WTC11 (cell line): Measurements from ENCODE around the gene TUSC2. TPM values are rescaled to one million over a fixed set of nuclear protein-coding genes. Genes with fewer than 3 reads are reported as not detected.

Experiments used
- ATAC-seq: fragments of 200-7000 bp; cut with Tn5 transposase; 2 replicates; pipeline ENCODE4 v1.10.0; 2021; ENCODE audit warnings: mild to moderate bottlenecking, moderate library complexity
- CTCF ChIA-PET: fragments of 300-600 bp; sonication (Branson Sonifier 250); formaldehyde crosslinking; loops from one replicate; lab custom pipeline; 2021; ENCODE audit warnings: antibody characterized with exemption; lab: Charles Lee
- POLR2A ChIA-PET: fragments of 350-600 bp; sonication (Branson Sonifier 250); formaldehyde crosslinking; loops from one replicate; lab custom pipeline; 2021; ENCODE audit warnings: antibody characterized with exemption; lab: Charles Lee
- DNase-seq: peaks from one replicate; pipeline ENCODE4 v3.0.0; 2021; ENCODE audit warnings: low spot score
- H3K27ac Mint-ChIP-seq: 2 replicates; pipeline ENCODE4 v1.8.0; 2021; ENCODE audit warnings: mixed read lengths
- H3K27me3 Mint-ChIP-seq: 2 replicates; pipeline ENCODE4 v1.8.0; 2021; ENCODE audit warnings: low read depth, mild to moderate bottlenecking, moderate library complexity, mixed read lengths
- H3K36me3 Mint-ChIP-seq: 2 replicates; pipeline ENCODE4 v1.8.0; 2021; ENCODE audit warnings: mixed read lengths
- H3K4me1 Mint-ChIP-seq: 2 replicates; pipeline ENCODE4 v1.8.0; 2022; ENCODE audit warnings: mixed read lengths
- H3K4me3 Mint-ChIP-seq: 2 replicates; pipeline ENCODE4 v1.8.0; 2021; ENCODE audit warnings: mild to moderate bottlenecking, moderate library complexity, mixed read lengths
- H3K9me3 Mint-ChIP-seq: 2 replicates; pipeline ENCODE4 v1.8.0; 2021; ENCODE audit warnings: mixed read lengths
- ARID4B ChIP-seq: sonication (generic); formaldehyde crosslinking; IDR thresholded peaks from 2 replicates; pipeline ENCODE4 v1.8.0; 2023; ENCODE audit warnings: missing genetic modification reagents, mild to moderate bottlenecking, borderline replicate concordance
- ATF2 ChIP-seq: sonication (generic); formaldehyde crosslinking; IDR thresholded peaks from 2 replicates; pipeline ENCODE4 v1.8.1; 2022; ENCODE audit warnings: low read depth, missing genetic modification reagents, borderline replicate concordance
- CREM ChIP-seq: sonication (generic); formaldehyde crosslinking; IDR thresholded peaks from 2 replicates; pipeline ENCODE4 v1.8.1; 2022; ENCODE audit warnings: mild to moderate bottlenecking, missing genetic modification reagents, moderate library complexity
- EMX1 ChIP-seq: fragments of 250-450 bp; sonication (Bioruptor Pico); IDR thresholded peaks from 2 replicates; pipeline ENCODE4 v1.8.0; 2021; ENCODE audit warnings: mild to moderate bottlenecking
- ETV6 ChIP-seq: sonication (generic); formaldehyde crosslinking; IDR thresholded peaks from 2 replicates; pipeline ENCODE4 v1.8.1; 2022; ENCODE audit warnings: mild to moderate bottlenecking, missing genetic modification reagents
- FOXK1 ChIP-seq: sonication (generic); formaldehyde crosslinking; IDR thresholded peaks from 2 replicates; pipeline ENCODE4 v1.8.0; 2022; ENCODE audit warnings: mild to moderate bottlenecking, moderate library complexity, missing genetic modification reagents
- FOXP1 ChIP-seq: sonication (generic); formaldehyde crosslinking; IDR thresholded peaks from 2 replicates; pipeline ENCODE4 v1.8.0; 2022; ENCODE audit warnings: missing genetic modification reagents, mild to moderate bottlenecking, moderate library complexity, borderline replicate concordance
- FOXP4 ChIP-seq: sonication (generic); formaldehyde crosslinking; IDR thresholded peaks from 2 replicates; pipeline ENCODE4 v1.8.0; 2022; ENCODE audit warnings: mild to moderate bottlenecking, missing genetic modification reagents
- GABPB1 ChIP-seq: sonication (generic); formaldehyde crosslinking; IDR thresholded peaks from 2 replicates; pipeline ENCODE4 v1.8.1; 2023; ENCODE audit warnings: mild to moderate bottlenecking, missing genetic modification reagents
- GTF2I ChIP-seq: fragments of 250-450 bp; sonication (Bioruptor Pico); conservative IDR thresholded peaks from 2 replicates; pipeline ENCODE4 v1.4.0; 2021; ENCODE audit warnings: mild to moderate bottlenecking
- HMGXB4 ChIP-seq: sonication (generic); formaldehyde crosslinking; IDR thresholded peaks from 2 replicates; pipeline ENCODE4 v1.8.1; 2023; ENCODE audit warnings: mild to moderate bottlenecking, moderate library complexity, missing genetic modification reagents
- KAT7 ChIP-seq: sonication (generic); formaldehyde crosslinking; IDR thresholded peaks from 2 replicates; pipeline ENCODE4 v1.8.1; 2023; ENCODE audit warnings: missing genetic modification reagents, mild to moderate bottlenecking, borderline replicate concordance
- MYBL2 ChIP-seq: sonication (generic); formaldehyde crosslinking; IDR thresholded peaks from 2 replicates; pipeline ENCODE4 v1.8.1; 2023; ENCODE audit warnings: mild to moderate bottlenecking, moderate library complexity, missing genetic modification reagents
- RELA ChIP-seq: sonication (generic); formaldehyde crosslinking; IDR thresholded peaks from 2 replicates; pipeline ENCODE4 v1.8.1; 2022; ENCODE audit warnings: missing genetic modification reagents, mild to moderate bottlenecking, borderline replicate concordance
- SMAD3 ChIP-seq: sonication (generic); formaldehyde crosslinking; IDR thresholded peaks from 2 replicates; pipeline ENCODE4 v1.8.0; 2022; ENCODE audit warnings: missing genetic modification reagents, mild to moderate bottlenecking, borderline replicate concordance
- SP1 ChIP-seq: sonication (generic); formaldehyde crosslinking; conservative IDR thresholded peaks from 2 replicates; pipeline ENCODE4 v1.8.1; 2022; ENCODE audit warnings: missing genetic modification reagents
- TEAD1 ChIP-seq: sonication (generic); formaldehyde crosslinking; IDR thresholded peaks from 2 replicates; pipeline ENCODE4 v1.8.0; 2022; ENCODE audit warnings: mild to moderate bottlenecking, missing genetic modification reagents
- USF1 ChIP-seq: sonication (generic); formaldehyde crosslinking; IDR thresholded peaks from 2 replicates; pipeline ENCODE4 v1.8.0; 2022; ENCODE audit warnings: mild to moderate bottlenecking, missing genetic modification reagents
- USF2 ChIP-seq: sonication (generic); formaldehyde crosslinking; IDR thresholded peaks from 2 replicates; pipeline ENCODE4 v1.8.1; 2023; ENCODE audit warnings: mild to moderate bottlenecking, missing genetic modification reagents, moderate library complexity
- ZBTB21 ChIP-seq: sonication (generic); formaldehyde crosslinking; IDR thresholded peaks from 2 replicates; pipeline ENCODE4 v1.8.1; 2023; ENCODE audit warnings: mild to moderate bottlenecking, missing genetic modification reagents, borderline replicate concordance
- ZMAT4 ChIP-seq: fragments of 250-450 bp; sonication (Bioruptor Pico); IDR thresholded peaks from 2 replicates; pipeline ENCODE4 v1.9.0; 2021; ENCODE audit warnings: mild to moderate bottlenecking
- ZNF263 ChIP-seq: sonication (generic); formaldehyde crosslinking; IDR thresholded peaks from 2 replicates; pipeline ENCODE4 v1.8.1; 2022; ENCODE audit warnings: low read depth, mild to moderate bottlenecking, moderate library complexity, missing genetic modification reagents
- total RNA-seq: library from RNA; stranded (reverse); gene quantifications from 3 replicates; pipeline ENCODE4 v1.2.3, GENCODE V29; 2021

TUSC2 gene
- total RNA-seq, 1 experiment from 2014 or later: 41.1 TPM

DNA sequence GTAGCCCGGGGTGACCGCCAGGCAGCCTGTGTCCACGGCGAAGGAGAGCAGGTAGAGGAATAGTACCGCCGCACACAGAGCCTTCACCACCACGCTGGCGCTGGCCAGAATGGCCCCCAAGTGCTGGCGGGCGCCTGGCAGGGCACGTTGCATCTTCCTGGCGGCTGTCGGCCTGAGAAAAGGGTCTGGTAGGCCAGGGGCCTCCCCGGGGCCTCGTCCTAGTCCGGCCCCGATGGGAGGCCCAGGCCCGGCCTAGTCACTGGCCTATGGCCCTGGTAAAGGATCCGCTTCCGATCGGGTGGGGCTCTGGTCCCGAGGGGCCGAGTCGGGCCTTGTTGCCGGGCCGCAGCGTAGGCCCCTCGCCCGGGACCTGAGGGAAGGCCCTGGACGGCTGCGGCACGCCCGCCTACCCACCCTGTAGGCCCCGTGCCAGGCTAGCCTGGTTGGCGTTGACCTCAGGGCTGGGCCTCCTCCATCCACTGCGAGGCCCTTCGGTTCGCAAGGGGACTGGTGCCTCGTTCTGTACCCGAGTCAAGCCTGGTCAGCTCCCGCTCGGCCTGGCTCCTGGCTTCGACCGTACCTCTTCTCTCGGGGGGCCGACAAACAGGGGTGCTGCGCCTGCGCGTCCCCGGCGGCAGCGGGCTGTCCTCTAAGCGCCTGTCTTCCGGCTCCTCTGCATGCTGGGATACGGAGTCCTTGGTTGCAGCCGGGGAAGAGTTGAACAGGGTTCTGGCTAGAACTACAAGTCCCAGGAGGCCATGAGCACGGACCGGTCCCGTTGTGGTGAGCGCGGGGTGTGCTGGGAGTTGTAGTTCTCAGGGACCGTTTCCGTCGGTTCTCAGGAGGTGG is 31.1 kb upstream of the TUSC2 start, which contains the start of gene TMEM115:
Gene TMEM115, minus strand, starts transcription at position 611 of the 849 bp plus-strand sequence. Its CDS starts 458 bp downstream, at position 153.
- peaks cover 19% of the 10 kb centered on the region for H3K27me3 Mint-ChIP-seq
- H3K36me3 Mint-ChIP-seq: peaks cover 14% of the 10 kb centered on the region
- peak within 1 kb of the TSS; percentile 32 for H3K27ac Mint-ChIP-seq
- H3K4me3 Mint-ChIP-seq: peak within 1 kb of the TSS; percentile 93
- DNase-seq: peak; percentile 96
- peak; percentile 99 for ATAC-seq
- POLR2A ChIA-PET: no interaction called here
- H3K9me3 Mint-ChIP-seq: no peaks in the 10 kb centered on the region
- peaks cover 24% of the 10 kb centered on the region for H3K4me1 Mint-ChIP-seq
- CTCF ChIA-PET: interaction anchor here (1.3 kb wide), 1 partner anchor 12 kb away, joined by 7 read pairs; no protein-coding TSS in a partner anchor
- TF ChIP-seq ZNF263 (CRISPR knock-in tag) (no peak), FOXK1 (peak; percentile 75; the same call in 1 of the 2 replicates), ETV6 (CRISPR knock-in tag) (peak; percentile 46; the same call in 1 of the 2 replicates), HMGXB4 (CRISPR knock-in tag) (0 out of 2 replicates have a peak, but pooled peaks have one; percentile 47), USF2 (peak; percentile 61), GABPB1 (CRISPR knock-in tag) (peak; percentile 72), MYBL2 (CRISPR knock-in tag) (peak; percentile 71; the same call in 1 of the 2 replicates), ZBTB21 (CRISPR knock-in tag) (0 out of 2 replicates have a peak, but pooled peaks have one; percentile 50), ARID4B (peak; percentile 72; the same call in 1 of the 2 replicates), TEAD1 (CRISPR knock-in tag) (peak; percentile 25; the same call in 1 of the 2 replicates), KAT7 (CRISPR knock-in tag) (0 out of 2 replicates have a peak, but pooled peaks have one; percentile 12), FOXP1 (peak; percentile 66; the same call in 1 of the 2 replicates), FOXP4 (CRISPR knock-in tag) (0 out of 2 replicates have a peak, but pooled peaks have one; percentile 52), USF1 (CRISPR knock-in tag) (peak; percentile 12; the same call in 1 of the 2 replicates), GTF2I (CRISPR knock-in tag) (no peak), SMAD3 (CRISPR knock-in tag) (peak; percentile 48; the same call in 1 of the 2 replicates), SP1 (CRISPR knock-in tag) (peak; percentile 77; the same call in 1 of the 2 replicates), ZMAT4 (CRISPR knock-in tag) (no peak), RELA (CRISPR knock-in tag) (0 out of 2 replicates have a peak, but pooled peaks have one; percentile 29), EMX1 (no peak), ATF2 (no peak), CREM (peak; percentile 83)
